Psoas muscle (tissue), 8 donors: Measurements from ENCODE around the gene KCTD17. TPM values are rescaled to one million over a fixed set of nuclear protein-coding genes. Genes with fewer than 3 reads are reported as not detected.

ENCODE experiments used
- ATAC-seq, 4 donors: fragments of 200-7000 bp; cut with Tn5 transposase; one replicate each; pipeline ENCODE4 v1.9.1; 2020; ENCODE audit warnings: moderate library complexity in 3 of 4, mild to moderate bottlenecking in 2 of 4
- DNase-seq, 2 donors: peaks; one replicate each; pipeline ENCODE4 v3.0.0-alpha.2; 2020
- H3K27ac ChIP-seq: fragments of 200-600 bp; one replicate; pipeline ENCODE4 v1.8.0; 2022
- H3K27me3 ChIP-seq, 3 donors: fragments of 200-600 bp in 1 of 3; one replicate each; pipeline versions ENCODE4 v1.6.1 to v1.8.0; 2013 to 2022; ENCODE audit warnings: low read length in 2 of 3, mild to moderate bottlenecking in 2 of 3, moderate library complexity in 1 of 3; ENCODE audit not compliant: insufficient read depth in 3 of 3
- H3K36me3 ChIP-seq, 2 donors: fragments of 200-600 bp in 1 of 2; one replicate each; pipeline versions ENCODE4 v1.6.1 to v1.8.0; 2013 to 2022; ENCODE audit warnings: low read depth in 1 of 2, mild to moderate bottlenecking in 1 of 2, moderate library complexity in 1 of 2; ENCODE audit not compliant: insufficient read depth in 1 of 2
- H3K4me1 ChIP-seq: fragments of 200-600 bp; one replicate; pipeline ENCODE4 v1.8.0; 2022
- H3K4me3 ChIP-seq: fragments of 200-600 bp; one replicate; pipeline ENCODE4 v1.8.0; 2022; ENCODE audit warnings: mild to moderate bottlenecking
- H3K9me3 ChIP-seq: fragments of 200-600 bp; one replicate; pipeline ENCODE4 v1.8.0; 2022
- CTCF ChIP-seq: fragments of 200-600 bp; IDR thresholded peaks from one replicate; pipeline ENCODE4 v1.8.0; 2022; ENCODE audit warnings: antibody characterized with exemption
- WGBS, 3 donors: extraction: QIAGEN DNeasy Blood & Tissue Kit; methylation state at CpG; one replicate each; pipeline versions ENCODE4 v1.1.6 to v1.1.7; 2013; 5-methylcytosine and 5-hydroxymethylcytosine counted together
- intact Hi-C, 2 donors: fragments of 100-400 bp; cut with DNase I; formaldehyde crosslinking; loops; one replicate each; pipeline versions ENCODE4 v1.11.0 to v1.14.2; 2022
- polyA plus RNA-seq, 3 donors: library from polyadenylated mRNA; stranded (reverse); fragments of 200-250 nt; gene quantifications; one replicate each; pipeline ENCODE4 v1.2.3, GENCODE V29; 2013
- total RNA-seq, 4 donors: library from RNA; stranded (reverse); fragmentation: NEBNext Ultra II Directional in 2 of 4; extraction: Animal tissue kit (Norgen Biotek cat#: 25700) in 2 of 4; gene quantifications; one replicate each; pipeline versions ENCODE4 v1.2.1 to v1.2.4, GENCODE V29; 2021 to 2023
- donor health status: healthy with polysubstance abuse.
- donor health status: DM: no; HTN: no; CAD: no; lungs with moderate emphysema.
- donor health status: Bipolar disorder and iron deficiency.
- donor health status: healthy.
- donor health status: DM: yes; HTN: yes; CAD: no.
- donor health status: DM: no; HTN: no; CAD: no.
- donor health status: DM: no; HTN: no; CAD: no.
- donor health status: DM: yes; HTN: yes; CAD: no.

KCTD17 gene
- total and polyA plus RNA-seq, 7 donors: 1.5 to 3.4 (median 1.8) TPM

DNA sequence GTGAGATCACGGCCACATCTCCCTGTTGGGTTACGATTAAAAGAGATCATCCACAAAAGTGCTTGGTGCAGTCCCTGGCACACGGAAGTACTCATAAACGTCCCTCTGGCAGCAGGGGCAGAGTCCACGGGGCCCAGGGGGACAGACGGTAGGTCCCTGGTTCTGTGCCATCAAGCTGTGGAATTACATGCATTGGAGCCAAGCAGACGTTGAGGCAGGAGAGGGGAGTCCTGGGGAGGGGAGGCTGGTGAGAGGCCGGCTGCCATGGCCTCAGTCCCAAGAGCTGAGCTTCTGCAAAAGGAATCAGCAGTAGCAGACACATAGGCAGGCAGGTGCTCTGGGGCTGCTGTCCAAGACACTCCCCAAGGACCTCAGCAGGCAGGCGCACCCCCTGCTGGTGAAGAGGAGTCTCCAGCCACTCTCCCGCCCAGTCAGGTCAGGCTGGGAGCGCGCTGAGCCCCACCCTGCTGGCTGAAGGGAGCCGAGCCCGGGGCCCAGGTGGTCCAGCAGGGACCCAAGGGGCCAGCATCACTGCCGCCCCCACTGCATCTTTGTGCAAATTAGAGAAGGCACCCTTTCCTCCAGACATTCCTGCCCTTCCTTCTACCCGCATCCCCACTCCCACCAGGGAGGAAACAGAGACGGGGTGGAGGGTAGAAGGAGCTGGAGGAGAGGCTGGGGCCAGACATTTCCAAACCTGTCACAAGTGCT is 7.6 kb upstream of the KCTD17 start:
- Histone ChIP-seq H3K27ac (no peak overlapping the region), H3K4me3 (no peak overlapping the region), H3K36me3 (no peaks in the 10 kb centered on the region), H3K9me3 (no peaks in the 10 kb centered on the region), H3K27me3 (peaks cover 0 to 38% (median 0%) of the 10 kb centered on the region in 3 donors), H3K4me1 (no peaks in the 10 kb centered on the region)
- TF ChIP-seq CTCF: peak; percentile 50
- DNase-seq (peak; percentile 52 to 77), ATAC-seq (peak; percentile 79 to 82 (median 80))
- intact Hi-C loops: loop anchor here in 1 of 2 donors (10.0 kb wide), 1 partner anchor 259 kb away; no protein-coding TSS in a partner anchor
- 24 to 30% (median 25%) methylated on average over 15 to 17 of the region's 17 CpGs for WGBS, 3 donors

DNA sequence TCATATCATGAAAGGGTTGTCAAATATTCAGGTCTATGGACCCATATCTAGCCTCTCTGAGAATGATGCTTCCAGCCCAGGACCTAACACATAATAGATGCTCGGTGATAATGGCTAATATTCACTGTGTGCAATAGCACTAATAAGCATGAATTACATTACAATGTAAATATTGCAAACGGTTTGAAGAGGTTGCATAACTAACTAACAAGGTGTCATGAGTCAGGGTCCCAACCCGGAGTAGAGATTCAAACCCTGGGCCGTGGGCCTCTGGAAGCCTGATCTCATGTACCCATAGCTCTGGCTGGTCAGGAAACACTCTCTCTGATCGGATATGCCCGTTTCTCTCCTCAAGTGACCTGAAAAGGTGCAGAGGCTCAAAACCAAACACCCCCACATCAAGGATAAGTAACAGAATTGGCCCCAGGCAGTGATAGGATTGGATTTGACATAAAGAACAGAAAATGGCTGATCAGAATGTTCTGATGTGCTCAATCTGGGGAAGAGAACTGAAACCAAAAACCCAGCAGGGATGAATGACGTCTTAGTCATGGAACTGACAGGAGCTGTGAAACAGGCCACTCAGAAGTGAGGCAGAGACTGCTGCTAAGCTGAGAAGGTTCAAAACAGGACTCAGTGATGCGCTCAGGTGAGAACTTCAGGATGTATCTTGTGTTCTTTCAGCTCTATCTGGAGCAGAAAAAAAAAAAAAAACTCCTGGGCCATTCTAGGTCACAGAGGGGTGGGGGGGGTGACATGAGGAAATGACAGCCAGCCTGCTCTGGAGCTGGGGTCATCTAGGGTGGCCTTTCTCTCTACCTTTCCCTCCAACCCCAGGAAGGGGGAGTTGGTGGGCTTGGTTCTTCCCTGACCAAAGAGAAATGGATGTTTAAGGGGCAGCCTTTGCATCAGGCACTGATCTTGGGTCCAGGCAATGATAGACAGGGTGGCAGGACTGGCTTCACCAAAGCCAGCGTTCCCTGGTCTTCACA is 6.6 kb upstream of the KCTD17 start:
- TF ChIP-seq CTCF: no peak
- H3K4me1 ChIP-seq: no peaks in the 10 kb centered on the region
- no peak for DNase-seq
- no peaks in the 10 kb centered on the region for H3K9me3 ChIP-seq
- H3K36me3 ChIP-seq: no peaks in the 10 kb centered on the region
- whole genome bisulfite sequencing, 3 donors: 75 to 83% (median 82%) methylated on average over 9 of the region's 9 CpGs
- H3K4me3 ChIP-seq: no peak overlapping the region
- no peak for ATAC-seq
- H3K27me3 ChIP-seq: peaks cover 0 to 28% (median 0%) of the 10 kb centered on the region in 3 donors
- H3K27ac ChIP-seq: no peak overlapping the region
- intact Hi-C loops: loop anchor here in 1 of 2 donors (10.0 kb wide), 1 partner anchor 260 kb away; no protein-coding TSS in a partner anchor

DNA sequence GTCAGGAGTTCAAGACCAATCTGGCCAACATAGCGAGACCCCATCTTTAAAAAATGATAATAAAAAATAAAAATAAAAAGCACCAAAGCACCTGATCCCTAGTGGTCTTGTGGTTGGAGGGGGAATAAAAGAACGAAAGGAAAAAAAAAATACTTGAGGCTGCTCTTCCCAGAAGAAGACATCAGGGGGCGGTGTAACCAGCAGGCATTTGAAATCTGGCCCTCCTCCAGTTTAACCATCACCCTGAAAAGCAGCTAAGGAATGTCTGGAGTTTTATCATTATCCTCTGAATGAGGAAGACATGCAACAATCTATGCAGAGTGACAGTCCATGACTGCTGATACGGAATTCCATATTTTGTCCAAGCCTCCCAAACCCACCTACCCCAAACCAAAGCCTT is 5.6 kb upstream of the KCTD17 start:
- intact Hi-C loops: loop anchor here in 1 of 2 donors (10.0 kb wide), 1 partner anchor 261 kb away; no protein-coding TSS in a partner anchor
- 52 to 58% (median 52%) methylated on average over 4 of the region's 4 CpGs for WGBS, 3 donors

GRCh38 chr22:37046589-37046988 is 5.0 kb upstream of the KCTD17 start:
- Histone ChIP-seq H3K4me1 (no peaks in the 10 kb centered on the region), H3K36me3 (no peaks in the 10 kb centered on the region), H3K9me3 (no peaks in the 10 kb centered on the region), H3K27me3 (peaks cover 0 to 30% (median 4%) of the 10 kb centered on the region in 3 donors), H3K4me3 (no peak overlapping the region), H3K27ac (no peak overlapping the region)
- TF ChIP-seq CTCF: no peak
- ATAC-seq (no peak), DNase-seq (no peak)
- 80 to 90% (median 82%) methylated on average over 6 of the region's 6 CpGs for WGBS, 3 donors
- intact Hi-C loops: loop anchor here in 1 of 2 donors (10.0 kb wide), 1 partner anchor 262 kb away; no protein-coding TSS in a partner anchor

More for the DNA sequence above, 5.6 kb upstream of the KCTD17 start:
- no peaks in the 10 kb centered on the region for H3K9me3 ChIP-seq
- no peak for TF ChIP-seq CTCF
- H3K4me1 ChIP-seq: no peaks in the 10 kb centered on the region
- H3K27ac ChIP-seq: no peak overlapping the region
- DNase-seq (no peak), ATAC-seq (no peak)
- no peaks in the 10 kb centered on the region for H3K36me3 ChIP-seq
- peaks cover 0 to 27% (median 4%) of the 10 kb centered on the region in 3 donors for H3K27me3 ChIP-seq
- no peak overlapping the region for H3K4me3 ChIP-seq
